ENCODE measurements around the gene SORD.

GRCh38 chr15:45116006-45116481 lies 93.0 kb downstream of the SORD start:
- TF ChIP-seq CTCF (IDR thresholded peaks at IDR 0.05; ENCODE audit: low read depth, low read length) (no peak), EZH2phosphoT487 (IDR thresholded peaks at IDR 0.05; ENCODE audit: low read depth) (no peak)
